ENCODE data around the gene C9orf153. TPM values are rescaled to one million over a fixed set of nuclear protein-coding genes. Genes with fewer than 3 reads are reported as not detected.

The C9orf153 gene
- total and polyA plus RNA-seq, 2 donors = 3.0 TPM; not detected in 1

GRCh38 chr9:86252870-86253269 lies 6.6 kb downstream of the C9orf153 start:
- WGBS = 93% methylated on average over 1 of the region's 1 CpG
- Histone ChIP-seq H3K27ac (ENCODE audit: low read depth) (no peak overlapping the region), H3K4me1 (ENCODE audit: insufficient read depth) (no peaks in the 10 kb centered on the region), H3K4me3 (ENCODE audit: low read depth, low read length) (no peak overlapping the region), H3K36me3 (ENCODE audit: insufficient read depth) (no peaks in the 10 kb centered on the region)
- no peak for DNase-seq (ENCODE audit: extremely low spot score)

GRCh38 chr9:86250123-86250522 lies 9.3 kb downstream of the C9orf153 start:
- Histone ChIP-seq H3K36me3 (ENCODE audit: insufficient read depth) (no peaks in the 10 kb centered on the region), H3K4me3 (ENCODE audit: low read depth, low read length) (no peak overlapping the region), H3K4me1 (ENCODE audit: insufficient read depth) (no peaks in the 10 kb centered on the region), H3K27ac (ENCODE audit: low read depth) (no peak overlapping the region)
- DNase-seq (ENCODE audit: extremely low spot score) = no peak

- DNase-seq (ENCODE audit: extremely low spot score) = no peak
- no peaks in the 10 kb centered on the region for H3K4me1 ChIP-seq (ENCODE audit: insufficient read depth)
- H3K27ac ChIP-seq (ENCODE audit: low read depth) = no peak overlapping the region
- H3K4me3 ChIP-seq (ENCODE audit: low read depth, low read length) = no peak overlapping the region
- 77% methylated on average over 4 of the region's 4 CpGs for WGBS
- H3K36me3 ChIP-seq (ENCODE audit: insufficient read depth) = no peaks in the 10 kb centered on the region
These were observed 10.7 kb downstream of the C9orf153 start for GRCh38 chr9:86248746-86249145.

- WGBS = 51% methylated on average over 6 of the region's 6 CpGs
- Histone ChIP-seq H3K36me3 (ENCODE audit: insufficient read depth) (no peaks in the 10 kb centered on the region), H3K27ac (ENCODE audit: low read depth) (no peak overlapping the region), H3K4me1 (ENCODE audit: insufficient read depth) (no peaks in the 10 kb centered on the region), H3K4me3 (ENCODE audit: low read depth, low read length) (no peak overlapping the region)
- DNase-seq (ENCODE audit: extremely low spot score) = no peak
These were observed 12.7 kb downstream of the C9orf153 start for GRCh38 chr9:86246752-86247161.

GRCh38 chr9:86242071-86242470 lies 17.4 kb downstream of the C9orf153 start:
- Histone ChIP-seq H3K27ac (ENCODE audit: low read depth) (no peak overlapping the region), H3K4me1 (ENCODE audit: insufficient read depth) (no peaks in the 10 kb centered on the region), H3K4me3 (ENCODE audit: low read depth, low read length) (no peak overlapping the region), H3K36me3 (ENCODE audit: insufficient read depth) (no peaks in the 10 kb centered on the region)
- WGBS = 35% methylated on average over 2 of the region's 2 CpGs
- DNase-seq (ENCODE audit: extremely low spot score) = no peak

GRCh38 chr9:86241216-86241615 lies 18.2 kb downstream of the C9orf153 start:
- H3K36me3 ChIP-seq (ENCODE audit: insufficient read depth) = no peaks in the 10 kb centered on the region
- no peak overlapping the region for H3K4me3 ChIP-seq (ENCODE audit: low read depth, low read length)
- 62% methylated on average over 7 of the region's 7 CpGs for WGBS
- DNase-seq (ENCODE audit: extremely low spot score) = no peak
- H3K27ac ChIP-seq (ENCODE audit: low read depth) = no peak overlapping the region
- H3K4me1 ChIP-seq (ENCODE audit: insufficient read depth) = no peaks in the 10 kb centered on the region

- no peak for DNase-seq (ENCODE audit: extremely low spot score)
- WGBS = 70% methylated on average over 10 of the region's 10 CpGs
- H3K4me1 ChIP-seq (ENCODE audit: insufficient read depth) = no peaks in the 10 kb centered on the region
These were observed 20.3 kb downstream of the C9orf153 start for GRCh38 chr9:86238861-86239770.

GRCh38 chr9:86230858-86231257 lies 28.6 kb downstream of the C9orf153 start:
- Histone ChIP-seq H3K36me3 (ENCODE audit: insufficient read depth) (no peaks in the 10 kb centered on the region), H3K4me1 (ENCODE audit: insufficient read depth) (no peaks in the 10 kb centered on the region), H3K4me3 (ENCODE audit: low read depth, low read length) (no peak overlapping the region), H3K27ac (ENCODE audit: low read depth) (no peak overlapping the region)
- no peak for DNase-seq (ENCODE audit: extremely low spot score)
- WGBS = 60% methylated on average over 2 of the region's 2 CpGs

More at GRCh38 chr9:86238861-86239770, 20.3 kb downstream of the C9orf153 start:
- no peak overlapping the region for H3K4me3 ChIP-seq (ENCODE audit: low read depth, low read length)
- H3K27ac ChIP-seq (ENCODE audit: low read depth) = no peak overlapping the region
- no peaks in the 10 kb centered on the region for H3K36me3 ChIP-seq (ENCODE audit: insufficient read depth)

GRCh38 chr9:86222667-86223066 lies 36.8 kb downstream of the C9orf153 start:
- Histone ChIP-seq H3K36me3 (ENCODE audit: insufficient read depth) (no peaks in the 10 kb centered on the region), H3K4me1 (ENCODE audit: insufficient read depth) (no peaks in the 10 kb centered on the region), H3K27ac (ENCODE audit: low read depth) (no peak overlapping the region), H3K4me3 (ENCODE audit: low read depth, low read length) (no peak overlapping the region)
- DNase-seq (ENCODE audit: extremely low spot score) = no peak
- WGBS = 84% methylated on average over 4 of the region's 4 CpGs

GRCh38 chr9:86219606-86220005 lies 39.9 kb downstream of the C9orf153 start:
- H3K36me3 ChIP-seq (ENCODE audit: insufficient read depth) = no peaks in the 10 kb centered on the region
- WGBS = 78% methylated on average over 3 of the region's 3 CpGs
- no peak overlapping the region for H3K4me3 ChIP-seq (ENCODE audit: low read depth, low read length)
- H3K4me1 ChIP-seq (ENCODE audit: insufficient read depth) = no peaks in the 10 kb centered on the region
- DNase-seq (ENCODE audit: extremely low spot score) = no peak
- H3K27ac ChIP-seq (ENCODE audit: low read depth) = no peak overlapping the region

- WGBS = 87% methylated on average over 7 of the region's 7 CpGs
- no peak for DNase-seq (ENCODE audit: extremely low spot score)
- H3K4me3 ChIP-seq (ENCODE audit: low read depth, low read length) = no peak overlapping the region
- no peaks in the 10 kb centered on the region for H3K4me1 ChIP-seq (ENCODE audit: insufficient read depth)
- no peak overlapping the region for H3K27ac ChIP-seq (ENCODE audit: low read depth)
- no peaks in the 10 kb centered on the region for H3K36me3 ChIP-seq (ENCODE audit: insufficient read depth)
These were observed 42.2 kb downstream of the C9orf153 start for GRCh38 chr9:86217076-86217755.

- no peak overlapping the region for H3K4me3 ChIP-seq (ENCODE audit: low read depth, low read length)
- no peaks in the 10 kb centered on the region for H3K36me3 ChIP-seq (ENCODE audit: insufficient read depth)
- WGBS = 79% methylated on average over 5 of the region's 5 CpGs
- no peaks in the 10 kb centered on the region for H3K4me1 ChIP-seq (ENCODE audit: insufficient read depth)
- no peak for DNase-seq (ENCODE audit: extremely low spot score)
- H3K27ac ChIP-seq (ENCODE audit: low read depth) = no peak overlapping the region
These were observed 52.3 kb downstream of the C9orf153 start for GRCh38 chr9:86207193-86207592.

- 27% methylated on average over 5 of the region's 5 CpGs for WGBS
- no peak overlapping the region for H3K27ac ChIP-seq (ENCODE audit: low read depth)
- no peaks in the 10 kb centered on the region for H3K4me1 ChIP-seq (ENCODE audit: insufficient read depth)
- no peaks in the 10 kb centered on the region for H3K36me3 ChIP-seq (ENCODE audit: insufficient read depth)
- no peak overlapping the region for H3K4me3 ChIP-seq (ENCODE audit: low read depth, low read length)
- no peak for DNase-seq (ENCODE audit: extremely low spot score)
These were observed 57.0 kb downstream of the C9orf153 start for GRCh38 chr9:86202338-86202882.
